ENCODE results near the gene BCL7C. TPM values are rescaled to one million over a fixed set of nuclear protein-coding genes. Genes with fewer than 3 reads are reported as not detected.

BCL7C gene
- total and polyA plus RNA-seq, 2 of the 13 experiments (the other 11 are each of a cell fraction or from before 2014, with no cell fraction given) = 17.7 to 33.8 TPM

GRCh38 chr16:30902029-30902972, 8.4 kb upstream of the BCL7C start (continued):
- TF ChIP-seq ARID4A (CRISPR knock-in tag; IDR thresholded peaks at IDR 0.05; ENCODE audit: borderline replicate concordance) (no peak), YY1 (IDR thresholded peaks at IDR 0.05; ENCODE audit: insufficient read depth, insufficient replicate concordance, low read depth, low read length) (peak; percentile 49), ZFP91 (CRISPR knock-in tag; IDR thresholded peaks at IDR 0.05; ENCODE audit: borderline replicate concordance) (peak; percentile 42; the same call in 1 of the 2 replicates), ZUFSP (CRISPR knock-in tag; IDR thresholded peaks at IDR 0.05; ENCODE audit: borderline replicate concordance) (no peak), POGK (CRISPR knock-in tag; conservative IDR thresholded peaks at IDR 0.05) (0 out of 2 replicates have a peak, but pooled peaks have one; percentile 12), ZNF276 (CRISPR knock-in tag; IDR thresholded peaks at IDR 0.05; ENCODE audit: low read depth) (no peak), ZNF101 (CRISPR knock-in tag; IDR thresholded peaks at IDR 0.05; ENCODE audit: borderline replicate concordance, low read depth) (no peak), DNMT3B (CRISPR knock-in tag; conservative IDR thresholded peaks at IDR 0.05) (no peak), CREB1 (IDR thresholded peaks at IDR 0.05) (no peak), CREB1 (CRISPR knock-in tag; IDR thresholded peaks at IDR 0.05) (no peak), ZNF784 (CRISPR knock-in tag; IDR thresholded peaks at IDR 0.05; ENCODE audit: borderline replicate concordance) (no peak), HBP1 (CRISPR knock-in tag; IDR thresholded peaks at IDR 0.05; ENCODE audit: low read depth) (no peak)

Measured in HepG2 (cell line).